ENCODE measurements around the gene CMYA5. TPM values are rescaled to one million over a fixed set of nuclear protein-coding genes. Genes with fewer than 3 reads are reported as not detected.

The CMYA5 gene
- polyA plus RNA-seq, 3 donors from 2014 or later, result not detected

GRCh38 chr5:79712741-79713140, 23.1 kb downstream of the CMYA5 start:
- Mint-ChIP-seq H3K27ac (no peak overlapping the region), H3K4me1 (no peaks in the 10 kb centered on the region), H3K36me3 (no peaks in the 10 kb centered on the region), H3K4me3 (no peak overlapping the region), H3K9me3 (no peaks in the 10 kb centered on the region), H3K27me3 (ENCODE audit: low read depth in 3 of 3) (peaks cover 0 to 4% (median 0%) of the 10 kb centered on the region in 3 donors)
- no peak for DNase-seq

GRCh38 chr5:79713727-79714126, 24.1 kb downstream of the CMYA5 start:
- peaks cover 0 to 2% (median 0%) of the 10 kb centered on the region in 6 donors for H3K9me3 Mint-ChIP-seq
- no peak overlapping the region for H3K4me3 Mint-ChIP-seq
- H3K4me1 Mint-ChIP-seq, result no peaks in the 10 kb centered on the region
- H3K27me3 Mint-ChIP-seq (ENCODE audit: low read depth in 3 of 3), result peaks cover 0 to 4% (median 0%) of the 10 kb centered on the region in 3 donors
- no peaks in the 10 kb centered on the region for H3K36me3 Mint-ChIP-seq
- DNase-seq, result no peak
- H3K27ac Mint-ChIP-seq, result no peak overlapping the region

DNA sequence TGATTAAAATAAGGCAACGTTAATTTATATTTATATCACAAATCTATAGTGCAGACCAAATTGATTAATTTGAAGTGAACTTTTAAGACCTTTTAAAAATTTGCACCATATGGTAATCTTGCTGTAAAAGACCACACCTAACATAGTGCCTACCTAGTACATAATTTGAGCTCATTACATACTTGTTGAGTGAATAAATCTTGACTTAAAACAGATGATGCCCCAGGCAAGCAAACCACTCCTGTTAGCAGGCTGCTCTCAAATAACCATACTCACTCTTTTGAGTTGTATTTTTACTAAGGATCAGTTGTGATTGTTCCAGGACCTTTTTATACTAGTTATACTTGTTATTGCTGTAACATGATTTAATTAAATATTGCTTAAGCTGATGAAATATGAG, 27.2 kb downstream of the CMYA5 start:
- no peak overlapping the region for H3K4me3 Mint-ChIP-seq
- peaks cover 8 to 24% (median 14%) of the 10 kb centered on the region in 6 donors for H3K9me3 Mint-ChIP-seq
- peaks cover 8 to 10% (median 9%) of the 10 kb centered on the region in 3 donors for H3K36me3 Mint-ChIP-seq
- peaks cover 0 to 4% (median 3%) of the 10 kb centered on the region in 3 donors for H3K27me3 Mint-ChIP-seq (ENCODE audit: low read depth in 3 of 3)
- no peak overlapping the region for H3K27ac Mint-ChIP-seq
- no peak for DNase-seq
- no peaks in the 10 kb centered on the region for H3K4me1 Mint-ChIP-seq

DNA sequence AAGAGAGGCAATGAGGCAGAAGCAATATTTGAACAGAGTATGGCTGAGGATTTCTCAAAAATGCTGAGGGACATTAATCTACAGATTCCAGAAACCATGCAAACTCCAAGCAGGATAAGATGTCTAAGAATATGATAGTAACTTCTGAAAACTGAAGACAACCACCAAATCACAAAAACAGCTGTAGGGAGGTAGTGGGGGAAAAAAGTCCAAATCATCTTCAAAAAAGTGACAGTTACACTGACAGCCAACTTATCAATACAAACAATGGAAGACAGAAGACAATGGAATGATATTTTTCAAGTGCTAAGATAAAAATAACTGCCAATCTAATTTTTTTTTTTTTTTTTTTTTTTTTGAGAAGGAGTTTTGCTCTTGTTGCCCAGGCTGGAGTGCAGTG, 30.5 kb downstream of the CMYA5 start:
- H3K4me1 Mint-ChIP-seq, result no peaks in the 10 kb centered on the region
- no peak overlapping the region for H3K4me3 Mint-ChIP-seq
- peak overlapping the region in 1 of 6 donors; percentile 46 for H3K27ac Mint-ChIP-seq
- H3K27me3 Mint-ChIP-seq (ENCODE audit: low read depth in 3 of 3), result peaks cover 0 to 5% (median 4%) of the 10 kb centered on the region in 3 donors
- H3K36me3 Mint-ChIP-seq, result peaks cover 8 to 10% (median 9%) of the 10 kb centered on the region in 3 donors
- peaks cover 10 to 24% (median 14%) of the 10 kb centered on the region in 6 donors for H3K9me3 Mint-ChIP-seq
- DNase-seq, result no peak

GRCh38 chr5:79727451-79728355, 38.1 kb downstream of the CMYA5 start:
- Mint-ChIP-seq H3K36me3 (peaks cover 0 to 8% (median 3%) of the 10 kb centered on the region in 3 donors), H3K4me1 (peaks cover 5 to 8% of the 10 kb centered on the region in 2 donors), H3K9me3 (peaks cover 0 to 4% (median 0%) of the 10 kb centered on the region in 6 donors), H3K27me3 (ENCODE audit: low read depth in 3 of 3) (peaks cover 3 to 34% (median 6%) of the 10 kb centered on the region in 3 donors), H3K4me3 (peak overlapping the region in 1 of 5 donors; percentile 52), H3K27ac (no peak overlapping the region)
- DNase-seq, result no peak

GRCh38 chr5:79728396-79728795, 38.8 kb downstream of the CMYA5 start:
- H3K36me3 Mint-ChIP-seq, result peaks cover 0 to 8% (median 3%) of the 10 kb centered on the region in 3 donors
- H3K4me1 Mint-ChIP-seq, result peaks cover 5 to 8% of the 10 kb centered on the region in 2 donors
- peaks cover 5 to 37% (median 6%) of the 10 kb centered on the region in 3 donors for H3K27me3 Mint-ChIP-seq (ENCODE audit: low read depth in 3 of 3)
- no peak overlapping the region for H3K27ac Mint-ChIP-seq
- no peak for DNase-seq
- H3K4me3 Mint-ChIP-seq, result peak overlapping the region in 1 of 5 donors; percentile 52
- H3K9me3 Mint-ChIP-seq, result peaks cover 0 to 3% (median 0%) of the 10 kb centered on the region in 6 donors

- H3K27ac Mint-ChIP-seq, result no peak overlapping the region
- H3K4me1 Mint-ChIP-seq, result peaks cover 5 to 8% of the 10 kb centered on the region in 2 donors
- no peak for DNase-seq
Observed at GRCh38 chr5:79729679-79730078, 40.0 kb downstream of the CMYA5 start.

DNA sequence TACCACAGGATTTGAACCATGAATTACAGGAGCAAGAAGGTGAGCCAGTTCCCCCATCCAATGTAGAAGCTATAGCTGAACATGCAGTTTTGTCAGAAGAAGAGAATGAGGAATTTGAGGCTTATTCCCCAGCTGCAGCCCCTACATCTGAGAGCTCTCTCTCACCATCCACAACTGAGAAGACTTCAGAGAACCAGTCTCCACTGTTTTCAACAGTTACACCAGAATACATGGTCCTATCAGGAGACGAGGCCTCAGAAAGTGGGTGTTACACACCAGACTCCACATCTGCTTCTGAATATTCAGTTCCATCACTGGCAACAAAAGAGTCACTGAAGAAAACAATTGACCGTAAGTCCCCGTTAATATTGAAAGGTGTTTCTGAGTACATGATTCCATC, 40.9 kb downstream of the CMYA5 start:
- Mint-ChIP-seq H3K4me1 (peaks cover 5 to 8% of the 10 kb centered on the region in 2 donors), H3K4me3 (no peak overlapping the region), H3K27me3 (ENCODE audit: low read depth in 3 of 3) (peaks cover 5 to 39% (median 9%) of the 10 kb centered on the region in 3 donors), H3K9me3 (peaks cover 0 to 3% (median 0%) of the 10 kb centered on the region in 6 donors), H3K27ac (no peak overlapping the region), H3K36me3 (peaks cover 0 to 8% (median 3%) of the 10 kb centered on the region in 3 donors)
- DNase-seq, result no peak

More at GRCh38 chr5:79729679-79730078, 40.0 kb downstream of the CMYA5 start:
- H3K9me3 Mint-ChIP-seq, result peaks cover 0 to 3% (median 0%) of the 10 kb centered on the region in 6 donors
- peaks cover 0 to 8% (median 3%) of the 10 kb centered on the region in 3 donors for H3K36me3 Mint-ChIP-seq
- H3K4me3 Mint-ChIP-seq, result no peak overlapping the region
- peaks cover 5 to 41% (median 9%) of the 10 kb centered on the region in 3 donors for H3K27me3 Mint-ChIP-seq (ENCODE audit: low read depth in 3 of 3)

GRCh38 chr5:79731775-79732174, 42.1 kb downstream of the CMYA5 start:
- H3K36me3 Mint-ChIP-seq, result peaks cover 0 to 5% (median 3%) of the 10 kb centered on the region in 3 donors
- H3K27ac Mint-ChIP-seq, result no peak overlapping the region
- peaks cover 10 to 19% of the 10 kb centered on the region in 2 donors for H3K4me1 Mint-ChIP-seq
- no peak for DNase-seq
- H3K9me3 Mint-ChIP-seq, result peaks cover 0 to 3% (median 0%) of the 10 kb centered on the region in 6 donors
- peaks cover 6 to 46% (median 9%) of the 10 kb centered on the region in 3 donors for H3K27me3 Mint-ChIP-seq (ENCODE audit: low read depth in 3 of 3)
- H3K4me3 Mint-ChIP-seq, result no peak overlapping the region

DNA sequence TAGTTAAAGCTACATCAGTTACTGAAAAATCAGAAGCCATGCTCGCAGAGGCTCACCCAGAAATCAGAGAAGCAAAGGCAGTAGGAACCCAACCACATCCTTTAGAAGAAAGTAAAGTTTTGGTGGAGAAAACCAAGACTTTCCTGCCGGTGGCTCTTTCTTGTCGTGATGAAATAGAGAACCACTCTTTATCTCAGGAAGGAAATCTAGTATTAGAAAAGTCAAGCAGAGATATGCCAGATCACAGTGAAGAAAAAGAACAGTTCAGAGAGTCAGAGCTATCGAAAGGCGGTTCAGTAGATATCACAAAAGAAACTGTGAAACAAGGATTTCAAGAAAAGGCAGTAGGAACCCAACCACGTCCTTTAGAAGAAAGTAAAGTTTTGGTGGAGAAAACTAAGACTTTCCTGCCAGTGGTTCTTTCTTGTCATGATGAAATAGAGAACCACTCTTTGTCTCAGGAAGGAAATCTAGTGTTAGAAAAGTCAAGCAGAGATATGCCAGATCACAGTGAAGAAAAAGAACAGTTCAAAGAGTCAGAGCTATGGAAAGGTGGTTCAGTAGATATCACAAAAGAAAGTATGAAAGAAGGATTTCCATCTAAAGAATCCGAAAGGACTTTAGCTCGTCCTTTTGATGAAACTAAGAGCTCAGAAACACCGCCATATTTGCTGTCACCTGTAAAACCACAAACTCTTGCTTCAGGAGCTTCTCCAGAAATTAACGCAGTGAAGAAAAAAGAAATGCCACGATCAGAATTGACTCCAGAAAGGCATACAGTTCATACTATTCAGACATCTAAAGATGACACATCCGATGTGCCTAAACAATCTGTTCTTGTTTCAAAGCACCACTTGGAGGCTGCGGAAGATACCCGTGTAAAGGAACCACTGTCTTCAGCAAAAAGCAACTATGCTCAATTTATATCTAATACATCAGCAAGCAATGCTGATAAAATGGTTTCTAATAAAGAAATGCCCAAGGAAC, 47.2 kb downstream of the CMYA5 start:
- Mint-ChIP-seq H3K4me1 (peaks cover 6 to 17% of the 10 kb centered on the region in 2 donors), H3K36me3 (no peaks in the 10 kb centered on the region), H3K9me3 (no peaks in the 10 kb centered on the region), H3K27me3 (ENCODE audit: low read depth in 3 of 3) (peaks cover 3 to 18% (median 7%) of the 10 kb centered on the region in 3 donors), H3K4me3 (peak overlapping the region in 1 of 5 donors; percentile 42), H3K27ac (peak overlapping the region in 1 of 6 donors; percentile 3)
- no peak for DNase-seq

DNA sequence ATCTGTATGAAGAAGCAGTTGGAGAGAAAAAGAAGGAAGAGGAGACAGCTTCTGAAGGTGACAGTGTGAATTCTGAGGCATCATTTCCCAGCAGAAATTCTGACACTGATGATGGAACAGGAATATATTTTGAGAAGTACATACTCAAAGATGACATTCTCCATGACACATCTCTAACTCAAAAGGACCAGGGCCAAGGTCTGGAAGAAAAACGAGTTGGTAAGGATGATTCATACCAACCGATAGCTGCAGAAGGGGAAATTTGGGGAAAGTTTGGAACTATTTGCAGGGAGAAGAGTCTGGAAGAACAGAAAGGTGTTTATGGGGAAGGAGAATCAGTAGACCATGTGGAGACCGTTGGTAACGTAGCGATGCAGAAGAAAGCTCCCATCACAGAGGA, 48.7 kb downstream of the CMYA5 start:
- H3K4me1 Mint-ChIP-seq, result peaks cover 6 to 17% of the 10 kb centered on the region in 2 donors
- H3K4me3 Mint-ChIP-seq, result no peak overlapping the region
- no peaks in the 10 kb centered on the region for H3K9me3 Mint-ChIP-seq
- H3K27me3 Mint-ChIP-seq (ENCODE audit: low read depth in 3 of 3), result peaks cover 3 to 19% (median 6%) of the 10 kb centered on the region in 3 donors
- DNase-seq, result no peak
- no peak overlapping the region for H3K27ac Mint-ChIP-seq
- peaks cover 0 to 8% (median 0%) of the 10 kb centered on the region in 3 donors for H3K36me3 Mint-ChIP-seq

DNA sequence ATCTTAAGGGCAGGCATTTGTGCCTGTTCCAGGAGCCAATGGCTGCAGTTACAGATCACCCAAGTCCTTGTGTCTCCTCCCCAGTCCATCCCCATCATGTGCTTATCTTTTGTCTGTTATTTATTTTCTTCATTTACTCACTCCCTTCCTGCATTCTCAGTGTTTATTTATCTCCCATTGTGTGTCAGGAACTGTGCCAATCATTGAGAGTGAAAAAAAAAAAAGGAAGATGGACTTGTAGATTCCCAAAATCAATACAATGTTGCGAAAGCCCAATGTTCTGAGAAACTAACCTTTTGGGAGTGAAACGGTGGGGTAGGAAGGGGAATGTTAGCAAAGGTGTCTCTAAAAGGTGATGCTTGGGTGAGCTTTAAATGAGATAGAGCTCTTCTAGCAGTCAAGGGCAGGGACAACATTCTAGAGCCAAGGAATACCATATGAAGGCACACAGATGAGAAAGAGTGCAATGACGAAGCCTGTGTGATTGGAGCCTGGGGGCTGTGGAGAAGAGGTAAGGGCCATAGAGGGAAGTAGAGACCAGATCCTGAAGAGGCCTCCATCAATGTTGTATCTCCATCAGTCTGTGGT, 53.0 kb downstream of the CMYA5 start:
- Mint-ChIP-seq H3K9me3 (no peaks in the 10 kb centered on the region), H3K4me1 (no peaks in the 10 kb centered on the region), H3K4me3 (no peak overlapping the region), H3K36me3 (peaks cover 0 to 8% (median 0%) of the 10 kb centered on the region in 3 donors), H3K27me3 (ENCODE audit: low read depth in 3 of 3) (peaks cover 0 to 6% (median 5%) of the 10 kb centered on the region in 3 donors), H3K27ac (no peak overlapping the region)
- DNase-seq, result no peak

Measured in immature natural killer cell (primary cell).